NCI-H128 (cell line): ENCODE results near the gene IRF2BP1.
"Not testable (repeated sequence)": the region's sequence is repeated elsewhere in the genome, so short reads cannot be mapped to it uniquely, and the experiment has no call there.

Source experiments
- DNase-seq: peaks from one replicate; lab custom pipeline; 2025; ENCODE audit not compliant: unreplicated experiment; lab: John Stamatoyannopoulos, UW

The IRF2BP1 gene

DNA sequence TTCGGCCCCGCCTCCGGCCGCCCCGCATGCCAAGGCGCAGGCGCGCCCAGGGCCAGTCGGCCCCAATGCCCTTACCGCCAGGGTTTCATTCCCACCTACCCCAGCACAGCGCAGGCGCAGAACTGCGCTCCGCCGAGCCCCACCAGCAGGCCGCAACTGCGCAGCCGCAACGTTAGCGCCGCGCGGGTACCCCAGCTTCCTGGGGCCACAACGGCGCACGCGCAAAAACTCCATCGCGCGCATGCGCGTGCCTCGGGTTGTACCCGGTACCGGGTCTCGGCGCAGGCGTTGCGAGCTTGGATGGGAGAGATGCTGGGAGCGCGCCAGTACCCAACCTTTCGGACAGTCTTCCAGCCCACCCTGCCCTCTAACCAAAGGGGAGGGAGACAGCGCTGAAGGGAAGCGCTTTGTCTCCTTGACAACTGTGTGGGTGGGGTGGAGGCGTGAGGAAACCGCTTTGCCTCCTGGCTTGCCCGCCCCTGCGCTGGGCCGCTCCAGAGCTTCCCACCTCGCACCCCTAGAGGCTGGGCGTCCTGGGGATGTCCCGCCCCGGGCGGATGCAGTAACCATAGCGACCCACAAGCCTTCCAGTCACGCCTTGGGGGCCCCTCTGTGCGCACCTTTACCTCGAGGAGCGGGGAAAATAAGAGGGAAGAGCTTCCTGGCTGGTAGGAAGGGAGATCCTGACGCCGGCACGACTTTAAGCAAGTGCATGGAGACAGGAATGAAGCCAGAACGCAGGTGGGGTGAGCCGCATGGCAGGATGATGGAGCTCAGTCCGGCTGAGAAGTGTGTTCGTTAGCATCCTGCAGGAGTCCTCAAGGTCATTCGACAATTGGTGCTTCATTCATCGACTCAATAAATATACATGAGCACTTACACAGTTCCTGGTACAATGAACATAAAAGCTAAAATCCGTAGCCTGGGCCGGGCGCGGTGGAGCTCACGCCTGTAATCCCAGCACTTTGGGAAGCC lies 17.0 kb upstream of the IRF2BP1 start:
- DNase-seq: peak; percentile 96

DNA sequence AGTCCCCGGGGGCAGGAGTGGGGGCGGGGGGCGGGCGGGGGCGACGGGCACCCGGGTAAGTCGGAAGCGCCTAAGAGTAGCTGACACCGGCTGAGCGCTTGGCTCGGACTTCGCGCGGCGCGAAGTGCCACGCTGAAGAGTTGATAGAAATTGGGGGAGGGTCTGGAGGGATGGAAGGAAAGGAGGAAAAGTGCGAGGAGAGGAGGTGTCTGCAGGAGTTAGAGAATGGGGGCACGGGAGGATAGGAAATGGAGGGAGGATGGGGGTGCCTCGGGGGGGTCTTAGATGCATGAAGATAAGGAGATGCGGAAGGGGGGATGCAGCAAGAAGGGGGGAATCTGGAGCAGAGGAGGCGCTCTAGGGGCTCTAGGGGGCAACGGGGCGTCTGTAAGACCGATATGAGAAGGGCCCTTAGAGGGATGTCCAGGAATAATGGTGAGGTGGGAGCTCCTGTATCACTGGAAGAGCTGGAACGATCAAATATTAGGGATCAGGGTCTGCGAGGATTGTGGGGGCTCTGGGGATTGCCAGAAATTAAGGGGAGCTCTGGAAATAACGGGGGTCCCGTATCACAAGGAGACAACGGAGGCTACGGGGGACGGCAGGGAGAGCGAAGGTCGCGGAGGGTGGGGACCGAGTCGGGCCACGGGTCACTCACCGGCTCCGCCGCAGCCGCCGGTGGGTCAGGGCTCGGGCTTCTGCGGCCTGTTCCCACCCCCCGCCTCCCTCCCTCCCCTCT lies 16.1 kb upstream of the IRF2BP1 start, which contains the start of gene MYPOP:
MYPOP (minus strand) TSS at position 702 of the 739 bp plus-strand sequence. CDS start 840 bp downstream, outside the sequence.
- no peak for DNase-seq

DNA sequence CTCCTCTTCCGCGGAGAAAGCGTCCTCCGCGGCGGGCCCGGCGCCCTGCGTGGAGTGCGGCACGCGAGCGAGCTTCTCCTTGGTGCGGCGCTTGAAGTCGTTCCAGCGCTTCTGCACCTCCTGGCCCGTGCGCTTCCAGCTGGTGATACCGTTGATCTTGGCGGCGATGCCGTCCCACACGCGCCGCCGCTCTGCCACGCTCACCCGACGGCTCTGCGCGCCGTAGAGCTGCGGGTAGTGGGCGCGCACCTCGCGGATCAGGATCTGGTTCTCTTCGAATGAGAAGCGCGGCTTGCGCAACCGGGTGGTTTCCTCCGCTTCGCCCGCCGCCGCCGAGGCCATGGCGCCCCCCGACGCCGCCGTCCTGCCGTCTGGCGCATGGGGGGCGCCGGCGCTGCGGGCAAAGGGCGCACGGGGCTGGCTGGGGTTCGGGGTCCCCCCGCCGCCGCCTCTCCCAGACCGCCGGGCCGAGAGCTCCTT lies 15.5 kb upstream of the IRF2BP1 start:
- DNase-seq: no peak

DNA sequence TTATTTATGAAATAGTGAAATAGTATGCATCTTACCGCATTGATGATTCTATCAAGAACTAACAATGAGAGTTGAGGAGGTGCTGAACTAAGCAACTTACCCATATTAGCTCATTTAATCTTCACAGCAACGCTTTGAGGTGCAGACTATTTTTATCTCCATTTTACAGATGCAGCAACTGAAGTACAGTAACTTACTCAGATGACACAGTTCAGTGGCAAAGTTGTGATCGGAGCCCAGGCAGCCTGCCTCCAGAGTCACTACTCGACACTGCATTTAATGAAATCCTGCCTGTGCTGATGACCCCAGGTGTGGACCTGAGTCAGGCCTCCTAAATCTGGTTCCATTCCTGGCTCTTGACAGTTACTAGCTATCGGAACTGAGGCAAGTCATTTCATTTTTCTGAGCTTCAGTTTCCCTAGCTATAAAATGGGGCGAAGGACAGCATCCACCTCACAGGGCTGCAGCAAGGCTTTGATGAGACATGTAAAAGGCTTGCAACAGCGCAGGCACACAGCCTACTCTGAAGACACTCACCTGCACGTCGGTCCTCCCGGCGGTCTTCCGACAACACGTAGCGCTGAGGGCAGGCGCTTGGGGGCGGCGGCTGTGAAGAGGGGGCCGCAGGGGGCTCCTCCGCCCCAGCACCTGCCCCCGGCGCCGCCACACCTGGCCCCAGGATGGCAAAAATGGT lies 14.9 kb upstream of the IRF2BP1 start:
- no peak for DNase-seq

DNA sequence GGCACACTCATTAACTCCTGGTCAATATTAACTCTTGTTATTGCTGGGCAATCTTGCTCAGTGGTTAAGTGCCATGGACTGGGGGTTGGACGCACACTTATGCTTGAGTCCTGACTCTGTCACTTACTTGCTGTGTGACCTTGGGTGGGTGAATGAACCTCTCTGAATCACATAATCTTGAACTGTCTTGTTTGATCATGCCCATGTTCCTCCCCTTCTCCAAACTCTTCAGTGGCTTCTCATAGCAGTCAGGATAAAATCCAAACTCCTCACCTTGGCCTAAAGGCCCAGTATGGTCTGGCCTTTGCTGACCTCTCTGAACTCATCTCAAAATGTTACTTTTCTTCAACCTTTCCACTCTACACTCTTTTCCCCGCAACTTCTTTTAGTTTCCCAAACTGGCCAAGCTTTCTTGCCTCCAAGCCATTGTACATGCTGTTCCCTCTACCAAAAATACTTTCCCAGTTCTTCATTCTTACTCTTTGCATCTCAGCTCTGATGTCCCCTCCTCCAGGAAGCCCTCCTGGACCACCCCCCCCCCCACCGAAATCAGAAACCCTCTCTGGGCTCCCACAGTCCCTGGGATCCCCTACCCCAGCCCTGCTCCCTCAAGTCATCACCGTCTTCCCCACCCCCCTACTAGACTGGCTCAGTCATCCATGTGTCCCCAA lies 14.1 kb upstream of the IRF2BP1 start:
- DNase-seq: no peak

DNA sequence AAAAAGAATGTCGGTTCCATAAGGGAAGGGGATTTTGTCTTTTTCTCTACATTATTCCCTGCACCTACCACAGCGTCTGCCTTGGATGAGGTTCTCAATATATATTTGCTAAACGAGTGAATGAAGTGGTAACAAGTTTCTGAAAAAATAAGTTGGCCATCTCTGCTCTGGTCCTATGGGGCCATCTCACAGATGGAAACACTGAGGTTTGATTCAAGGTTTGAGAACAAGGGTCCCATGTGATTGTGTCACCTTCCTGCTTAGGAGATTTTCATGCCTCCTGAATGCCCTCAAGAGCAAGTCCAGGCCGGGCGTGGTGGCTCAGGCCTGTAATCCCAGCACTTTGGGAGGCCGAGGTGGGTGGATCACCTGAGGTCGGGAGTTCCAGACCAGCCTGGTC lies 13.3 kb upstream of the IRF2BP1 start:
- no peak for DNase-seq

DNA sequence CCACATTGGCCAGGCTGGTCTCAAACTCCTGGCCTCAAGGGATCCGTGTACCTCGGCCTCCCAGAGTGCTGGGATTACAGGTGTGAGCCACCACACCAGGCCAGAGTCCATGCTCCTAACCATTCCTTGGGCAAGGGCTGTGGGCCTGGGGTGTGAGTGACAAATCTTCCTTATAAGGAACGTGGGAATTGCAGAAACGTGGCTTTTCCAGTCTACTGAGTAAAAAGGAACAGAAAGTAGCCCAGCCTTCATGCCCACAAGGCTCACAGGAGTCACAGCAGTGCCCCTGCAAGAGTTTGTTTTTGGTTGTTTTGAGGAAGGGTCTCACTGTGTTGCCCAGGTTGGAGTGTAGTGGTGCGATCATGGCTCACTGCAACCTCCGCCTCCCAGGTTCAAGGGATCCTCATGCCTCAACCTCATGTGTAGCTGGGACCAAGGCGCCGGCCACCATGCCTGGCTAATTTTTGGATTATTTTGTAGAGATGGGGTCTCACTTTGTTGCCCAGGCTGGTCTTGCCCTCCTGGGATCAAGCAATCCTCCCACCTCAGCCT lies 11.4 kb upstream of the IRF2BP1 start:
- DNase-seq: no peak

DNA sequence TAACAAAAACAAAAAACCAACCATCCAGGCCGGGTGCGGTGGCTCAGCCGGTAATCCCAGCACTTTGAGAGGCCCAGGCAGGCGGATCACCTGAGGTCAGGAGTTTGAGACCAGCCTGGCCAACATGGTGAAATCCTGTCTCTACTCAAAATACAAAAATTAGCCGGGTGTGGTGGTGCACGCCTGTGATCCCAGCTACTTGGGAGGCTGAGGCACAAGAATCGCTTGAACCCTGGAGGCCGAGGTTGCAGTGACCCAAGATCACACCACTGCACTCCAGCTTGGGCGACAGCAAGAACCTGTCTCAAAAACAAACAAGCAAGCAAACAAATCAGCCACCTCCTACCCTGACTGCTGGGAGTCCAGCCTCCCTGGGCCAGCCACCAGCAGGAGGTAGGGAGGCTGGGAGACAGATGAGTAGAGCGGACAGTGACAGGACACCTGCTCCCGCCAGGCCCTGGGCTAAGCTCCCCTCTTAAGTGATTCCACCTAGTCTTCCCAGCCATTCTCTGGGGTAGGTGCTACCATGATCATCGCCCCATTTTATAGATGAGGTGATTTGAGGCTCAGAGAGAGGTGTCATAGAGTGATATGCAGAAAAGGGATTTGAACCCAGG lies 10.2 kb upstream of the IRF2BP1 start:
- DNase-seq: not testable (repeated sequence)

DNA sequence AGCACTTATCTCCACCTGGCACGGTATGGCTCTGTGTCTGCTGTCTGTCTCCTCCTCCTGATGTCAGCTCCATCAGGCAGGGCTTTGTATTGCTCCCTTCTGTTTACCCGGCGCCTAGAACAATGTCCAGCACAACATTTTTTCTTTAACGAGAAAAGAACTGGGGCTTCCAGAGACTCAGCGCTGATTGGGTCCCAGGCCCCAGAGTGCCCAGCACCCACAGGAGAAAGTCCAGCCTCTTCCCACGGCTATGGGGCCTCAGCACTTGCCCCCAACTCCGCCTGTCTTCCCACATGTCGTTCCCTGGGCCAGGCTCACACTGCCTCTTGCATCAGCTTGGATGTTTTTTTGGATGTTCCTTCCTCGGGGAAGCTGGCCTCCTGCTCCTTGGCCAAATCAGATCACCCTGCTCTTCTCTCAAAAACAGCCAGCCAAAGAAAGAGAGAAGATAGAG lies 9.6 kb upstream of the IRF2BP1 start:
- DNase-seq: no peak

DNA sequence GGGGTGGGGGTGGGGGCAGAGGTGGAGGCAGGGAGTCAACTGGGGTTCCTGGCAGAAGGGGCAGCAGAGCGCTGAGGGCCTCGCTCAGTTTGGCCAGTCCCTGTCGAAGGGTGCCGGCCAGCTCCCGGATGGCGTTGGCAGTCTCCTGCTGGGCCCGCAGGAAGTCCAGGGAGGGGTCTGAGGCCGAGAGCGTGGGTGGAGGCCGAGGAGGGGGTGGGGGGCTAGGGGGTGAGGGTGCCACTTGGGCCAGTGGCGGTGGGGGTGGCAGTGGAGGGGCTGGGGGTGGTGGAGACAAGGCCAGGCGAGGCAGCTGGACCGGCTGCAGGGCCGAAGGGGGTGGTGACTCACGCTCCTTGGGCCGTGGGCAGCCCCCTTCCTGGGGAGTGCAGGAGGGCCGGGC lies 4.9 kb upstream of the IRF2BP1 start:
- DNase-seq: no peak

DNA sequence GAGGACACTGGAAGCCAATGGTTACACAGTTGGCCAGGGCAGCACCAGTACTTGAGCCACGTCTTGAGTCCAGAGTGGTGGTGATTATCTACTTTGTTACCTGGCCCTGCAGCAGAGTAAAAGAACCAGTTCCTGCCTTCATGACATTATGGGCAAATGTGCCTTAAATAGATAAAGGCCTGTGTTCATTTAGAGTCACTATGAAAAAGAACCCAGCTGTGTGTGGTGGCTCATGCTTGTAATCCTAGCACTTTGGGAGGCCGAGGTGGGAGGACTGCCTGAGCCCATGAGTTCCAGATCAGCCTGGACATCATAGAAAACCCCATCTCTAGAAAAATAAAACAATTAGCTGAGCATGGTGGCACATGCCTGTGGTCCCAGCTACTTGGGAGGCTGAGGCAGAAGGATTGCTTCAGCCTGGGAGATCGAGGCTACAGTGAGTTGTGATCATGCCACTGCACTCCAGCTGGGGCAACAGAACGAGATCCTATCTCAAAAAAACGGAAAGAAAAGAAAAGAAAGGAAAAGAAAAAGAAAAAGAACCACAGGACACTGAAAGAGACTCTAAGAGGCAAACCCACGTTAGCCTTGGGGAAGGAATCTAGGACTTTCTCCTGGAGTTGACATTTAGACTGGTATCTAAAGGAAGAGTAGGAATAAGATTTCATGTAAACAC lies 3.4 kb upstream of the IRF2BP1 start:
- no peak for DNase-seq

DNA sequence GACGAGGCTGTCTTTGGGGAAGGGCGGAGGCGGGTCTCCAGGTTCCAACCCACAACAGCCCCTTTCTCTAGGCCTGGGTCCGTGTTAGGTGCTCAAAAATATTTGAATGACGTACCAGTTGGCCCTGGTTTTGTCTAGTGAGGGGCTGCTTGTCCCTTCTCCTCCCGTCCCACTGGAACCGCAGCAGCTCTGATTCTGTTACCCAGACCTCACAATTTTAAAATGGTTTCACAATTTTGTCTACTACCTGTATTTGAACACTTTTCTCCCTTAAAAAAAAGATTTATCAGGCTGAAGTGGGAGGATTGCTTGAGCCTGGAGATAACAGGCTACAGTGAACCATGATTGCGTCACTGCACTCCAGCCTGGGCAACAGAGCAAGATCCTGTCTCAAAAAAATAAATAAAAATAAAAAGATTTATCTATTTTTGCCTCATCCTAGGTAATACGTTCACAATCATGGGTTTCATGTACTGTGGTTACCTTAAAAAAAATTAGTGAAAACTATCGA lies 1.3 kb upstream of the IRF2BP1 start:
- no peak for DNase-seq

DNA sequence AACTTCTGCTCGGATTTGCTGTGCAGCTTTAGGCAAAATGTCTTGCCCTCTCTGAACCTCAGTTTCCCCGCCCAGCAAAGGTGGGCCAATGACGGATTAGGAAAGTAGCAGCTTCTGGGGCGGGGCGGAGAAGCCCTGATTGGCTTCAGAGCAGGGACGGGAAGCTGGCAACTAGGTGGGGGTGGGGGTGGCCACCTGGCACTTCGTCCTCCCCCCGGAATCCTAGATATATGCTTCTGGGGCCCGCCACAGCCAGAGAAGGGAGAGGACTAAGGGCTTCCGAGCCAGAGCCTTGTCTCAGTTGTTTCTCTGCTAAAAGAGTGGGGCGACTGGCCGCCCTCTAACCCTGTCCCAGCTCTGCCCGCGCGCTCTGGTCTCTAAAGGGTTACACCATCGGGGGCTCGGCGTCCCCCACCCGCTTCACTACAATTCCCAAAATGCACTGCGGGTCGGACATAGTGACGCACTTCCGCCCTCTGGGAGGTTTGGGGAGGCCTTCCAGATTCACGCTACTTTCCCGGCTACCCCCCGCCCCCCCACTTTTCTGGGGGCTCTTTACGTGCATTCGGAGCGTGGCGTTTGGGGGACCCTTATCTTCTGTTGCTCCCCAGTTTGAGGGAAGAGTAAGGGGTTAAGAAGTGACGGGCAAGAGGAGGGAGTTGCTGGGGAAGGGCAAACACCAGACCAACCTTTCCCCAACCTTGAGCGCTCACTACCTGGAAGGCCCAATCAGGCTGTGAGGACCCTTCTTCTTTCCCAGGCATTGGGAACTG lies 672 bp upstream of the IRF2BP1 start:
- DNase-seq: peak; percentile 85

DNA sequence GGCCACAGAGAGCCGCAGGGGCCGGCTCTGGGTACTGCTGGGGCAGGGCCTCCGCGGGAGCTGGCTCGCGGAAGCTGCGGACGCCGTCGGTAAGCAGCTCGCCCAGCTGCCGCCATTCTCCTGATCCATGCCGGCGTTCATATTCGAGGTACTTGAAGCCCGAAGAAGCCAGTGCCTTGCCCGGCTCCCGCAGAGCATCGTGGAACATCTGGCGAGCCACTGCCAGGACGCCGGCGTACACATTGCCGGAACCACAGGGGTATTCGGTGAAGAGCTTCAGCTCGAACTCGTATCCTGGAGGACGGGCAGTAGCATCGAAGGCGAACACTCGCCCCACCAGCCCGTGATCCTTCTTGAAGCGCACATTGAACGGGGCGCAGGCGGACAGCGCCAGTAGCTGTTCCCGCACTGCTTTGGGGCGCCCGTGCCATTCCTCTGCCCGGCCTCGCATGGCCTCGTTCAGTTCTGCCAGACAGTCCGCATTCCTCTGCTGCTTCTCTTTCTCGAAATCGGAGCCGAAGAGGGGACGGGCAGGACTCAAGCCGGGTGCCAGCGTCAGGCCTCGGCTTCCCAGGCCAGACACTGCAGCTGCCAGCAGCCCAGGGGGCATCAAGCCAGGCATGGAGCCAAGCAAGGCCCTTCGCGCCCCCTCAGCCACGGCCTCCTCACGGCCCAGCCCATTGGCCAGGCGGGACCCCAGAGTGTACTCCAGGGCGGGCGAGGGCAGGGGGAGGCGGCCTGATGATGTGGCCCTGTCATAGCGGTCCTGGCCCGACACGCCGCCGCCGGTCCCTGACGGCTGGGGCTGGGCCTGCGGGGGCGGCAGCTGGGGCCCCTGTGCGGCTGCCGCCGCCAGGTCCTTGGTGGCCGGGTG lies 1.0 kb downstream of the IRF2BP1 start:
- no peak for DNase-seq

DNA sequence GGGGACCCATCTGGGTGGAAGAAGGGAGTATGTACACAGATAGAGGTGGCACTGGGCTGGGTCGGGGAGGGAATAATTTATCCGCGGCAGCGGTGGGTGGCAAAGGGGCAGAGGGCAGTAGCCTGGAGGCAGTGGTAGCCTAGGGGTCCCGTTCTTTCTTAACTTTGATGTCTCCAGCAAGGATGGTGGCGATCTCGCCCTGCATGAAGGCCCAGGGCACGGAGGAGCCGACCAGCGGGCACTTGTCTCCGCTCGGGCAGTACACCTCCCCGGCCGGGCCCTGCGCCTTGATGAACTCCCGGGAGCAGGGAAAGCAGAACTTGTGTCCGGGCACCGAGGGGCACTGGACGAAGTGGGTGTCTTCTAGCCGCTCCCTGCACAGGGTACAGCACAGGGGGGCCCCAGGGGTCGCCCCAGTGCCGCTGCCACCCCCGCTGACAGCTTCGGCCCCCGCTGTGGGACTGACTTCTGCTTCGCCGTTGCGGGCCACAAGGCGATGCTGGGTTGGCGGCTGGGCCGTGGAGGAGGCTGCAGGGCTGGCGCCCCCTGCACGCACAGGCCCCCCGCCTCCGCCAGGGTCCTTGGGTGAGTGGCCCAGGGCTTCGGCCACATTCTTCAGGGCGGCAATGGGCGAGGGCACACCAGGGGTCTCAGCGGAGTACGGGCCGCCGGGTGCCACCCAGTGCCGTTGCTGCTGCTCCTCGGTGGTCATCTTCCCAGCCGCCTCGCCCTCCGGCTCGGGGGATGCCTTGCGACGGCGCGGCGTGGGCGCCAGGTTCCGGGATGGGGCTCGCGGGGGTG lies 1.9 kb downstream of the IRF2BP1 start:
- no peak for DNase-seq

DNA sequence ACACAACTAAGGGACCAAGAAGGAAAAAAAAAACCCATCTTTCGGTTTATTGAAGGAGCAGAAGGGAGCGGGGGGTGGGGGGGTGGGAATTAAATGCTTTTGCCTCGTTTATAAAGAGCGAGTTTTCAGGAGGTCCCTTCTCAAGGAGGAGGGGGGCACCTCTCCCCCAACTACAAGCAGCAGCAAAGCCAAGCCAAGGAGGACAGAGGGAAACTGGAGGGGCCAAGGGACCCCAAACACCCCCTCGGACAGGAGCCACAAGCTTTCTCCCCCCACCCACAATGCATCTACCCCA lies 2.4 kb downstream of the IRF2BP1 start:
- DNase-seq: no peak
